Breast epithelium (tissue), 3 donors: ENCODE results near the gene BHLHA9.

Source experiments
- CTCF ChIP-seq, 3 donors: fragments of 450-650 bp; IDR thresholded peaks; one replicate each; pipeline ENCODE4 v1.5.1; 2016 to 2017; ENCODE audit warnings: antibody characterized with exemption in 3 of 3, mild to moderate bottlenecking in 3 of 3, moderate library complexity in 3 of 3
- POLR2AphosphoS5 ChIP-seq, 3 donors: sonication (generic); formaldehyde crosslinking; IDR thresholded peaks; one replicate each; pipeline ENCODE4 v1.6.1; 2017; ENCODE audit warnings: antibody characterized with exemption in 3 of 3

- TF ChIP-seq CTCF (IDR thresholded peaks at IDR 0.05) (no peak), POLR2AphosphoS5 (IDR thresholded peaks at IDR 0.05) (no peak)
Measured at GRCh38 chr17:1232786-1233185, 37.5 kb upstream of the BHLHA9 start.
